Breast epithelium (tissue), 4 donors: ENCODE measurements around the gene NUMB. TPM values are rescaled to one million over a fixed set of nuclear protein-coding genes. Genes with fewer than 3 reads are reported as not detected.

Experiments
- DNase-seq, 2 donors: peaks; one replicate each; pipeline ENCODE4 v3.0.0-alpha.2; 2019; ENCODE audit warnings: low spot score in 2 of 2
- H3K27ac ChIP-seq, 2 donors: fragments of 200-600 bp; sonication (generic) in 1 of 2; one replicate each; pipeline ENCODE4 v1.5.1; 2016 to 2019; ENCODE audit warnings: mild to moderate bottlenecking in 1 of 2
- H3K27me3 ChIP-seq, 2 donors: fragments of 200-600 bp; sonication (generic) in 1 of 2; one replicate each; pipeline versions ENCODE4 v1.5.1 to v1.6.0; 2017 to 2019; ENCODE audit warnings: control low read depth in 1 of 2, mild to moderate bottlenecking in 1 of 2
- H3K36me3 ChIP-seq: fragments of 200-600 bp; one replicate; pipeline ENCODE4 v1.5.1; 2019
- H3K4me1 ChIP-seq, 2 donors: fragments of 200-600 bp; sonication (generic); one replicate each; pipeline ENCODE4 v1.5.1; 2016 to 2019; ENCODE audit warnings: control low read depth in 1 of 2
- H3K4me3 ChIP-seq, 3 donors: fragments of 200-600 bp; sonication (generic); 1 replicate in 2 of 3; 2 replicates in 1 of 3; pipeline ENCODE4 v1.5.1; 2016 to 2019; ENCODE audit warnings: mild to moderate bottlenecking in 3 of 3, moderate library complexity in 2 of 3
- H3K9me3 ChIP-seq, 2 donors: fragments of 200-600 bp; sonication (generic) in 1 of 2; one replicate each; pipeline ENCODE4 v1.5.1; 2016 to 2019; ENCODE audit warnings: control low read depth in 1 of 2
- CTCF ChIP-seq, 3 donors: fragments of 450-650 bp; IDR thresholded peaks; one replicate each; pipeline ENCODE4 v1.5.1; 2016 to 2017; ENCODE audit warnings: antibody characterized with exemption in 3 of 3, mild to moderate bottlenecking in 3 of 3, moderate library complexity in 3 of 3
- POLR2A ChIP-seq: fragments of 450-650 bp; IDR thresholded peaks from one replicate; pipeline ENCODE4 v1.6.1; 2016; ENCODE audit warnings: antibody characterized with exemption, mild to moderate bottlenecking, moderate library complexity
- POLR2AphosphoS5 ChIP-seq, 3 donors: sonication (generic); formaldehyde crosslinking; IDR thresholded peaks; one replicate each; pipeline ENCODE4 v1.6.1; 2017; ENCODE audit warnings: antibody characterized with exemption in 3 of 3
- intact Hi-C: fragments of 100-400 bp; cut with DNase I; formaldehyde crosslinking; loops from one replicate; pipeline ENCODE4 v1.15.1; 2023; ENCODE audit warnings: low total_unique reads
- total RNA-seq, 3 donors: library from RNA; depleted of rRNA; stranded (reverse); fragments of >200 nt; gene quantifications; one replicate each; pipeline ENCODE4 v1.1.0, GENCODE V29; 2016

Gene NUMB
- total RNA-seq, 3 donors from 2014 or later, result 49.6 to 84.0 (median 61.6) TPM

GRCh38 chr14:73262427-73263183 lies 195.7 kb downstream of the NUMB start:
- intact Hi-C loops, result no loop called here
- TF ChIP-seq POLR2A (no peak), CTCF (IDR thresholded peaks at IDR 0.05) (no peak)
- H3K4me3 ChIP-seq, result no peak overlapping the region
- no peaks in the 10 kb centered on the region for H3K36me3 ChIP-seq
- no peaks in the 10 kb centered on the region for H3K9me3 ChIP-seq
- H3K4me1 ChIP-seq, result no peaks in the 10 kb centered on the region
- no peak for DNase-seq
- no peak overlapping the region for H3K27ac ChIP-seq
- no peaks in the 10 kb centered on the region for H3K27me3 ChIP-seq

- no peak for DNase-seq
- Histone ChIP-seq H3K4me1 (no peaks in the 10 kb centered on the region), H3K4me3 (no peak overlapping the region), H3K27ac (no peak overlapping the region), H3K36me3 (no peaks in the 10 kb centered on the region), H3K9me3 (no peaks in the 10 kb centered on the region), H3K27me3 (no peaks in the 10 kb centered on the region)
- TF ChIP-seq POLR2AphosphoS5 (IDR thresholded peaks at IDR 0.05) (no peak), POLR2A (no peak), CTCF (IDR thresholded peaks at IDR 0.05) (no peak)
- intact Hi-C loops, result no loop called here
Observed at GRCh38 chr14:73261520-73262426, 196.6 kb downstream of the NUMB start.

- Histone ChIP-seq H3K4me1 (no peaks in the 10 kb centered on the region), H3K27ac (no peak overlapping the region), H3K36me3 (no peaks in the 10 kb centered on the region), H3K27me3 (no peaks in the 10 kb centered on the region), H3K9me3 (no peaks in the 10 kb centered on the region), H3K4me3 (no peak overlapping the region)
- TF ChIP-seq CTCF (IDR thresholded peaks at IDR 0.05) (no peak), POLR2AphosphoS5 (IDR thresholded peaks at IDR 0.05) (no peak), POLR2A (no peak)
- no peak for DNase-seq
- intact Hi-C loops, result no loop called here
Observed at GRCh38 chr14:73261075-73261474, 197.3 kb downstream of the NUMB start.

GRCh38 chr14:73260574-73260973 lies 197.8 kb downstream of the NUMB start:
- DNase-seq, result no peak
- no peak for TF ChIP-seq POLR2A
- TF ChIP-seq POLR2AphosphoS5 (IDR thresholded peaks at IDR 0.05), result no peak
- no peak for TF ChIP-seq CTCF (IDR thresholded peaks at IDR 0.05)

GRCh38 chr14:73259837-73260236 lies 198.5 kb downstream of the NUMB start:
- H3K9me3 ChIP-seq, result no peaks in the 10 kb centered on the region
- H3K4me1 ChIP-seq, result no peaks in the 10 kb centered on the region
- DNase-seq, result no peak
- H3K27me3 ChIP-seq, result no peaks in the 10 kb centered on the region
- TF ChIP-seq POLR2A (no peak), CTCF (IDR thresholded peaks at IDR 0.05) (no peak), POLR2AphosphoS5 (IDR thresholded peaks at IDR 0.05) (no peak)
- no peaks in the 10 kb centered on the region for H3K36me3 ChIP-seq
- intact Hi-C loops, result no loop called here
- no peak overlapping the region for H3K4me3 ChIP-seq
- no peak overlapping the region for H3K27ac ChIP-seq

More at GRCh38 chr14:73260574-73260973, 197.8 kb downstream of the NUMB start:
- no peak overlapping the region for H3K4me3 ChIP-seq
- no peak overlapping the region for H3K27ac ChIP-seq
- H3K27me3 ChIP-seq, result no peaks in the 10 kb centered on the region
- no peaks in the 10 kb centered on the region for H3K36me3 ChIP-seq
- no peaks in the 10 kb centered on the region for H3K4me1 ChIP-seq
- no peaks in the 10 kb centered on the region for H3K9me3 ChIP-seq
- intact Hi-C loops, result no loop called here
